Measurements from ENCODE around the gene SORBS1.

DNA sequence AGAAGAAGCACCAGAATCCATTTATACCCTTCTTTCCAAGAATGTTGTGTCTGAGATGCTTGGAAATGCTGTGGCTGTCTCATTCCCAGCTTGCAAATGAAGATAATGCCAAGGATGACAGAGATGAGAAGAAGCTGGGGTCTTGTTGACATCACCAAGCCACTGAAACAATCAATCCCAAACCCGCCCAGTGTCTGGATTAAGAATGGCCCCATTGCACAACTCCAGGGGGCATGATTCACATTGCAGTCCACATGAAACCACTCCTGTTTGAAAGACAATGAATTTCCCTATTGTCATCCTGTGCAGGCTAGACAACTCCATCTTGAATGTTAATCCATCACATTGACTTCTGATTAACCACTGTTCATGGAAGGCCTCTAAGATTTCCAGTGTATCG lies 28.6 kb downstream of the SORBS1 start:
- no peak for TF ChIP-seq DPF2 (CRISPR knock-in tag; IDR thresholded peaks at IDR 0.05; ENCODE audit: borderline replicate concordance, low read depth)
- no peak for TF ChIP-seq ZBTB21 (CRISPR knock-in tag; IDR thresholded peaks at IDR 0.05)
- TF ChIP-seq ZFAT (CRISPR knock-in tag; conservative IDR thresholded peaks at IDR 0.05), result no peak
